ENCODE measurements around the gene SLC35D1. TPM values are rescaled to one million over a fixed set of nuclear protein-coding genes. Genes with fewer than 3 reads are reported as not detected.
A peak's percentile ranks its signal among the peaks of the same experiment; 100 is the strongest.

SLC35D1 gene
- total RNA-seq, result 10 to 100 TPM; 14.5 to 15.0 TPM
- polyA plus RNA-seq (ENCODE audit: insufficient read length in 2 of 2), result 10 to 100 TPM; 12.3 to 12.6 TPM
- long read RNA-seq, donor 1, full-length matches to known transcripts, result 2 of 2 reads
- long read RNA-seq, donor 1, partial matches to known transcripts, result 0 of 2 reads
- long read RNA-seq, donor 1, other reads (novel, unspliced or antisense), result 0 of 2 reads
- long read RNA-seq, donor 2, full-length matches to known transcripts, result 1 of 1 reads
- long read RNA-seq, donor 2, partial matches to known transcripts, result 0 of 1 reads
- long read RNA-seq, donor 2, other reads (novel, unspliced or antisense), result 0 of 1 reads
- long read RNA-seq, donor 3, full-length matches to known transcripts, result 2 of 2 reads
- long read RNA-seq, donor 3, partial matches to known transcripts, result 0 of 2 reads
- long read RNA-seq, donor 3, other reads (novel, unspliced or antisense), result 0 of 2 reads
- long read RNA-seq, donor 4, full-length matches to known transcripts, result 2 of 2 reads
- long read RNA-seq, donor 4, partial matches to known transcripts, result 0 of 2 reads
- long read RNA-seq, donor 4, other reads (novel, unspliced or antisense), result 0 of 2 reads

- H3K27me3 ChIP-seq (ENCODE audit: control insufficient read depth, insufficient read depth, low read length), result no peaks in the 10 kb centered on the region
- DNase-seq (ENCODE audit: low read depth in 4 of 6, low spot score in 6 of 6), result peak; percentile 76 to 98 (median 84)
- under 1% methylated on average over 66 of the region's 73 CpGs for WGBS (ENCODE audit: insufficient coverage)
These were observed at the start of gene SLC35D1 for GRCh38 chr1:67053785-67054772. Gene SLC35D1, minus strand, starts transcription at chr1:67054148. Its CDS starts 135 bp downstream, at chr1:67054013.

GRCh38 chr1:67103548-67103947, 49.6 kb upstream of the SLC35D1 start:
- no peak overlapping the region for H3K27ac ChIP-seq (ENCODE audit: low read depth, low read length)
- H3K4me1 ChIP-seq (ENCODE audit: control insufficient read depth, insufficient read depth, low read length), result no peaks in the 10 kb centered on the region
- no peaks in the 10 kb centered on the region for H3K9me3 ChIP-seq (ENCODE audit: control insufficient read depth, insufficient read depth, low read length)
- H3K36me3 ChIP-seq (ENCODE audit: control insufficient read depth, insufficient read depth, low read length), result no peaks in the 10 kb centered on the region
- DNase-seq (ENCODE audit: low read depth in 4 of 6, low spot score in 6 of 6), result no peak
- no peaks in the 10 kb centered on the region for H3K27me3 ChIP-seq (ENCODE audit: control insufficient read depth, insufficient read depth, low read length)
- no CpG with 5 or more reads among the region's 1 CpG for WGBS (ENCODE audit: insufficient coverage)
- no peak overlapping the region for H3K4me3 ChIP-seq (ENCODE audit: low read depth, low read length)

More at GRCh38 chr1:67053785-67054772, at the start of gene SLC35D1:
- Histone ChIP-seq H3K36me3 (ENCODE audit: control insufficient read depth, insufficient read depth, low read length) (peaks cover 1% of the 10 kb centered on the region), H3K4me3 (ENCODE audit: low read depth, low read length) (peak within 1 kb of the TSS; percentile 79), H3K4me1 (ENCODE audit: control insufficient read depth, insufficient read depth, low read length) (no peaks in the 10 kb centered on the region), H3K27ac (ENCODE audit: low read depth, low read length) (peak within 1 kb of the TSS; percentile 95), H3K9me3 (ENCODE audit: control insufficient read depth, insufficient read depth, low read length) (no peaks in the 10 kb centered on the region)

GRCh38 chr1:67100833-67101232, 46.9 kb upstream of the SLC35D1 start:
- Histone ChIP-seq H3K4me3 (ENCODE audit: low read depth, low read length) (no peak overlapping the region), H3K4me1 (ENCODE audit: control insufficient read depth, insufficient read depth, low read length) (no peaks in the 10 kb centered on the region), H3K27ac (ENCODE audit: low read depth, low read length) (no peak overlapping the region), H3K9me3 (ENCODE audit: control insufficient read depth, insufficient read depth, low read length) (no peaks in the 10 kb centered on the region), H3K36me3 (ENCODE audit: control insufficient read depth, insufficient read depth, low read length) (no peaks in the 10 kb centered on the region), H3K27me3 (ENCODE audit: control insufficient read depth, insufficient read depth, low read length) (no peaks in the 10 kb centered on the region)
- DNase-seq (ENCODE audit: low read depth in 4 of 6, low spot score in 6 of 6), result no peak
- 28% methylated on average over 2 of the region's 3 CpGs for WGBS (ENCODE audit: insufficient coverage)

- H3K9me3 ChIP-seq (ENCODE audit: control insufficient read depth, insufficient read depth, low read length), result no peaks in the 10 kb centered on the region
- H3K4me3 ChIP-seq (ENCODE audit: low read depth, low read length), result no peak overlapping the region
- H3K36me3 ChIP-seq (ENCODE audit: control insufficient read depth, insufficient read depth, low read length), result no peaks in the 10 kb centered on the region
- DNase-seq (ENCODE audit: low read depth in 4 of 6, low spot score in 6 of 6), result no peak
- no peak overlapping the region for H3K27ac ChIP-seq (ENCODE audit: low read depth, low read length)
- no peaks in the 10 kb centered on the region for H3K4me1 ChIP-seq (ENCODE audit: control insufficient read depth, insufficient read depth, low read length)
- H3K27me3 ChIP-seq (ENCODE audit: control insufficient read depth, insufficient read depth, low read length), result no peaks in the 10 kb centered on the region
These were observed 43.4 kb upstream of the SLC35D1 start for GRCh38 chr1:67097305-67097704.

GRCh38 chr1:67094191-67094590, 40.2 kb upstream of the SLC35D1 start:
- 80% methylated on average over 1 of the region's 2 CpGs for WGBS (ENCODE audit: insufficient coverage)
- Histone ChIP-seq H3K9me3 (ENCODE audit: control insufficient read depth, insufficient read depth, low read length) (peaks cover 3% of the 10 kb centered on the region), H3K27ac (ENCODE audit: low read depth, low read length) (no peak overlapping the region)

GRCh38 chr1:67089685-67090208, 35.8 kb upstream of the SLC35D1 start:
- Histone ChIP-seq H3K27me3 (ENCODE audit: control insufficient read depth, insufficient read depth, low read length) (no peaks in the 10 kb centered on the region), H3K27ac (ENCODE audit: low read depth, low read length) (no peak overlapping the region), H3K9me3 (ENCODE audit: control insufficient read depth, insufficient read depth, low read length) (peaks cover 3% of the 10 kb centered on the region), H3K36me3 (ENCODE audit: control insufficient read depth, insufficient read depth, low read length) (no peaks in the 10 kb centered on the region), H3K4me3 (ENCODE audit: low read depth, low read length) (no peak overlapping the region), H3K4me1 (ENCODE audit: control insufficient read depth, insufficient read depth, low read length) (no peaks in the 10 kb centered on the region)
- no peak for DNase-seq (ENCODE audit: low read depth in 4 of 6, low spot score in 6 of 6)
- WGBS (ENCODE audit: insufficient coverage), result 50% methylated on average over 1 of the region's 1 CpG

More at GRCh38 chr1:67094191-67094590, 40.2 kb upstream of the SLC35D1 start:
- no peaks in the 10 kb centered on the region for H3K36me3 ChIP-seq (ENCODE audit: control insufficient read depth, insufficient read depth, low read length)
- no peaks in the 10 kb centered on the region for H3K27me3 ChIP-seq (ENCODE audit: control insufficient read depth, insufficient read depth, low read length)
- no peaks in the 10 kb centered on the region for H3K4me1 ChIP-seq (ENCODE audit: control insufficient read depth, insufficient read depth, low read length)
- no peak for DNase-seq (ENCODE audit: low read depth in 4 of 6, low spot score in 6 of 6)
- no peak overlapping the region for H3K4me3 ChIP-seq (ENCODE audit: low read depth, low read length)

- H3K4me1 ChIP-seq (ENCODE audit: control insufficient read depth, insufficient read depth, low read length), result no peaks in the 10 kb centered on the region
- no CpG with 5 or more reads among the region's 1 CpG for whole genome bisulfite sequencing (ENCODE audit: insufficient coverage)
- no peak for DNase-seq (ENCODE audit: low read depth in 4 of 6, low spot score in 6 of 6)
These were observed 34.5 kb upstream of the SLC35D1 start for GRCh38 chr1:67088440-67088839.

GRCh38 chr1:67085326-67085725, 31.4 kb upstream of the SLC35D1 start:
- Histone ChIP-seq H3K4me1 (ENCODE audit: control insufficient read depth, insufficient read depth, low read length) (no peaks in the 10 kb centered on the region), H3K27me3 (ENCODE audit: control insufficient read depth, insufficient read depth, low read length) (no peaks in the 10 kb centered on the region), H3K9me3 (ENCODE audit: control insufficient read depth, insufficient read depth, low read length) (peaks cover 3% of the 10 kb centered on the region), H3K36me3 (ENCODE audit: control insufficient read depth, insufficient read depth, low read length) (no peaks in the 10 kb centered on the region), H3K4me3 (ENCODE audit: low read depth, low read length) (no peak overlapping the region), H3K27ac (ENCODE audit: low read depth, low read length) (no peak overlapping the region)
- DNase-seq (ENCODE audit: low read depth in 4 of 6, low spot score in 6 of 6), result peak in 1 of 6 donors; percentile 34
- 0% methylated on average over 1 of the region's 2 CpGs for WGBS (ENCODE audit: insufficient coverage)

More at GRCh38 chr1:67088440-67088839, 34.5 kb upstream of the SLC35D1 start:
- peaks cover 3% of the 10 kb centered on the region for H3K9me3 ChIP-seq (ENCODE audit: control insufficient read depth, insufficient read depth, low read length)
- H3K27me3 ChIP-seq (ENCODE audit: control insufficient read depth, insufficient read depth, low read length), result no peaks in the 10 kb centered on the region
- no peak overlapping the region for H3K27ac ChIP-seq (ENCODE audit: low read depth, low read length)
- H3K4me3 ChIP-seq (ENCODE audit: low read depth, low read length), result no peak overlapping the region
- no peaks in the 10 kb centered on the region for H3K36me3 ChIP-seq (ENCODE audit: control insufficient read depth, insufficient read depth, low read length)

- H3K9me3 ChIP-seq (ENCODE audit: control insufficient read depth, insufficient read depth, low read length), result peaks cover 3% of the 10 kb centered on the region
- no peak overlapping the region for H3K4me3 ChIP-seq (ENCODE audit: low read depth, low read length)
- H3K27me3 ChIP-seq (ENCODE audit: control insufficient read depth, insufficient read depth, low read length), result no peaks in the 10 kb centered on the region
- no peak overlapping the region for H3K27ac ChIP-seq (ENCODE audit: low read depth, low read length)
- no CpG with 5 or more reads among the region's 9 CpGs for WGBS (ENCODE audit: insufficient coverage)
- H3K36me3 ChIP-seq (ENCODE audit: control insufficient read depth, insufficient read depth, low read length), result no peaks in the 10 kb centered on the region
- H3K4me1 ChIP-seq (ENCODE audit: control insufficient read depth, insufficient read depth, low read length), result no peaks in the 10 kb centered on the region
- no peak for DNase-seq (ENCODE audit: low read depth in 4 of 6, low spot score in 6 of 6)
These were observed 30.9 kb upstream of the SLC35D1 start for GRCh38 chr1:67084765-67085318.

Measured in spinal cord (tissue), 10 donors.